SK-N-MC (cell line): Measurements from ENCODE around the gene DSCAML1.

Experiments
- DNase-seq: peaks from one replicate; pipeline ENCODE4 v3.0.0-alpha.2; 2011; ENCODE audit warnings: low read depth, low spot score
- H3K27ac ChIP-seq: fragments of 200-600 bp; sonication (generic); 2 replicates; pipeline ENCODE4 v1.5.1; 2016; ENCODE audit warnings: mixed run types
- H3K36me3 ChIP-seq: fragments of 200-600 bp; sonication (generic); 2 replicates; pipeline ENCODE4 v1.6.1; 2017; ENCODE audit warnings: antibody characterized with exemption, low read length, mixed read lengths; ENCODE audit not compliant: insufficient read depth
- H3K4me3 ChIP-seq: fragments of 200-600 bp; sonication (generic); 2 replicates; pipeline ENCODE4 v1.5.1; 2016
- H3K9ac ChIP-seq: fragments of 200-600 bp; sonication (generic); 2 replicates; pipeline ENCODE4 v1.8.0; 2017; ENCODE audit warnings: mixed run types, mixed read lengths; ENCODE audit not compliant: insufficient read length
- H3K9me3 ChIP-seq: fragments of 200-600 bp; sonication (generic); 2 replicates; pipeline ENCODE4 v1.6.1; 2017; ENCODE audit warnings: low read depth, mild to moderate bottlenecking, antibody characterized with exemption, low read length, moderate library complexity, mixed read lengths
- EZH2 ChIP-seq: fragments of 200-600 bp; sonication (generic); IDR thresholded peaks from one replicate; pipeline ENCODE4 v1.6.1; 2017; ENCODE audit warnings: antibody characterized with exemption
- FOXP2 ChIP-seq: optimal IDR thresholded peaks from 2 replicates; pipeline ENCODE3; 2011; ENCODE audit warnings: mild to moderate bottlenecking, moderate library complexity; ENCODE audit not compliant: insufficient read depth; ENCODE audit errors: extremely low read length, control extremely low read depth
- POLR2AphosphoS5 ChIP-seq: IDR thresholded peaks from 2 replicates; pipeline ENCODE4 v1.6.1; 2012; ENCODE audit warnings: mild to moderate bottlenecking, low read depth, low read length, borderline replicate concordance

Gene DSCAML1

GRCh38 chr11:117629891-117630538 lies 167.0 kb downstream of the DSCAML1 start:
- no peak for TF ChIP-seq EZH2
- no peak for TF ChIP-seq POLR2AphosphoS5
- TF ChIP-seq FOXP2: no peak
- Histone ChIP-seq H3K9me3 (no peaks in the 10 kb centered on the region), H3K9ac (no peak overlapping the region), H3K4me3 (no peak overlapping the region), H3K27ac (no peak overlapping the region), H3K36me3 (no peaks in the 10 kb centered on the region)
- no peak for DNase-seq

GRCh38 chr11:117629146-117629545 lies 167.9 kb downstream of the DSCAML1 start:
- Histone ChIP-seq H3K36me3 (no peaks in the 10 kb centered on the region), H3K4me3 (no peak overlapping the region), H3K27ac (no peak overlapping the region), H3K9ac (no peak overlapping the region), H3K9me3 (no peaks in the 10 kb centered on the region)
- TF ChIP-seq FOXP2: no peak
- TF ChIP-seq EZH2: no peak
- TF ChIP-seq POLR2AphosphoS5: no peak
- no peak for DNase-seq

- no peak for DNase-seq
- Histone ChIP-seq H3K36me3 (no peaks in the 10 kb centered on the region), H3K27ac (no peak overlapping the region), H3K9ac (no peak overlapping the region), H3K4me3 (no peak overlapping the region), H3K9me3 (no peaks in the 10 kb centered on the region)
- TF ChIP-seq POLR2AphosphoS5 (no peak), FOXP2 (no peak), EZH2 (no peak)
Measured at GRCh38 chr11:117627259-117627658, 169.8 kb downstream of the DSCAML1 start.

GRCh38 chr11:117626576-117626975 lies 170.4 kb downstream of the DSCAML1 start:
- Histone ChIP-seq H3K9me3 (no peaks in the 10 kb centered on the region), H3K36me3 (no peaks in the 10 kb centered on the region), H3K4me3 (no peak overlapping the region), H3K9ac (no peak overlapping the region), H3K27ac (no peak overlapping the region)
- DNase-seq: no peak
- TF ChIP-seq FOXP2: no peak
- no peak for TF ChIP-seq EZH2
- no peak for TF ChIP-seq POLR2AphosphoS5

GRCh38 chr11:117625237-117625636 lies 171.8 kb downstream of the DSCAML1 start:
- H3K9ac ChIP-seq: no peak overlapping the region
- H3K27ac ChIP-seq: no peak overlapping the region

GRCh38 chr11:117623831-117624271 lies 173.2 kb downstream of the DSCAML1 start:
- H3K36me3 ChIP-seq: no peaks in the 10 kb centered on the region
- no peak for DNase-seq
- no peak overlapping the region for H3K27ac ChIP-seq
- TF ChIP-seq EZH2: no peak
- TF ChIP-seq FOXP2: no peak
- no peak for TF ChIP-seq POLR2AphosphoS5
- no peak overlapping the region for H3K4me3 ChIP-seq
- H3K9ac ChIP-seq: no peak overlapping the region
- no peaks in the 10 kb centered on the region for H3K9me3 ChIP-seq

More at GRCh38 chr11:117625237-117625636, 171.8 kb downstream of the DSCAML1 start:
- Histone ChIP-seq H3K36me3 (no peaks in the 10 kb centered on the region), H3K9me3 (no peaks in the 10 kb centered on the region), H3K4me3 (no peak overlapping the region)
- TF ChIP-seq FOXP2 (no peak), EZH2 (no peak), POLR2AphosphoS5 (no peak)
- DNase-seq: no peak

GRCh38 chr11:117621226-117621625 lies 175.8 kb downstream of the DSCAML1 start:
- no peaks in the 10 kb centered on the region for H3K9me3 ChIP-seq
- TF ChIP-seq POLR2AphosphoS5 (no peak), FOXP2 (no peak), EZH2 (no peak)
- H3K4me3 ChIP-seq: no peak overlapping the region
- no peak overlapping the region for H3K27ac ChIP-seq
- no peak overlapping the region for H3K9ac ChIP-seq
- H3K36me3 ChIP-seq: no peaks in the 10 kb centered on the region
- DNase-seq: no peak

- H3K9ac ChIP-seq: no peak overlapping the region
- no peak for TF ChIP-seq EZH2
- no peak for TF ChIP-seq FOXP2
- no peak for TF ChIP-seq POLR2AphosphoS5
- no peak overlapping the region for H3K4me3 ChIP-seq
- no peaks in the 10 kb centered on the region for H3K36me3 ChIP-seq
- no peaks in the 10 kb centered on the region for H3K9me3 ChIP-seq
- H3K27ac ChIP-seq: no peak overlapping the region
- DNase-seq: no peak
Measured at GRCh38 chr11:117620659-117621058, 176.4 kb downstream of the DSCAML1 start.

- TF ChIP-seq FOXP2 (no peak), POLR2AphosphoS5 (no peak), EZH2 (no peak)
- Histone ChIP-seq H3K36me3 (no peaks in the 10 kb centered on the region), H3K4me3 (no peak overlapping the region), H3K27ac (no peak overlapping the region), H3K9ac (no peak overlapping the region), H3K9me3 (no peaks in the 10 kb centered on the region)
- no peak for DNase-seq
Measured at GRCh38 chr11:117620086-117620485, 176.9 kb downstream of the DSCAML1 start.
